Lower lobe of right lung (tissue), 2 donors: ENCODE data around the gene ASCC3. TPM values are rescaled to one million over a fixed set of nuclear protein-coding genes. Genes with fewer than 3 reads are reported as not detected.

Experiments
- ATAC-seq, 2 donors: fragments of 200-7000 bp; cut with Tn5 transposase; one replicate each; pipeline ENCODE4 v1.9.1; 2020 to 2022; ENCODE audit warnings: mild to moderate bottlenecking in 2 of 2, moderate library complexity in 2 of 2
- DNase-seq: peaks from one replicate; pipeline ENCODE4 v3.0.0-alpha.2; 2020
- H3K27ac ChIP-seq: fragments of 200-600 bp; one replicate; pipeline ENCODE4 v1.8.0; 2022
- H3K27me3 ChIP-seq: fragments of 200-600 bp; one replicate; pipeline ENCODE4 v1.8.0; 2022; ENCODE audit warnings: low read depth
- H3K36me3 ChIP-seq: fragments of 200-600 bp; one replicate; pipeline ENCODE4 v1.8.0; 2022; ENCODE audit warnings: mild to moderate bottlenecking
- H3K4me1 ChIP-seq: fragments of 200-600 bp; one replicate; pipeline ENCODE4 v1.8.0; 2022
- H3K4me3 ChIP-seq: fragments of 200-600 bp; one replicate; pipeline ENCODE4 v1.8.0; 2022; ENCODE audit warnings: mild to moderate bottlenecking
- H3K9me3 ChIP-seq: fragments of 200-600 bp; one replicate; pipeline ENCODE4 v1.8.0; 2022
- intact Hi-C: fragments of 100-400 bp; cut with DNase I; formaldehyde crosslinking; loops from one replicate; pipeline ENCODE4 v1.11.0; 2022
- total RNA-seq: library from RNA; stranded (reverse); fragmentation: NEBNext Ultra II Directional; extraction: Animal tissue kit (Norgen Biotek cat#: 25700); gene quantifications from one replicate; pipeline ENCODE4 v1.2.1, GENCODE V29; 2021
- TF ChIP-seq, protein P1 (sequence below): fragments of 200-600 bp; IDR thresholded peaks from one replicate; pipeline ENCODE4 v1.8.0; 2022; ENCODE audit warnings: antibody characterized with exemption, mild to moderate bottlenecking
- donor health status: DM: no; HTN: yes; CAD: no; lungs with severe emphysema.

Gene ASCC3
- total RNA-seq, 1 donor from 2014 or later, result 34.8 TPM

- Histone ChIP-seq H3K4me1 (no peaks in the 10 kb centered on the region), H3K4me3 (no peak overlapping the region), H3K36me3 (no peaks in the 10 kb centered on the region), H3K27ac (no peak overlapping the region), H3K27me3 (no peaks in the 10 kb centered on the region), H3K9me3 (no peaks in the 10 kb centered on the region)
- intact Hi-C loops, result no loop called here
- TF ChIP-seq, protein P1, sequence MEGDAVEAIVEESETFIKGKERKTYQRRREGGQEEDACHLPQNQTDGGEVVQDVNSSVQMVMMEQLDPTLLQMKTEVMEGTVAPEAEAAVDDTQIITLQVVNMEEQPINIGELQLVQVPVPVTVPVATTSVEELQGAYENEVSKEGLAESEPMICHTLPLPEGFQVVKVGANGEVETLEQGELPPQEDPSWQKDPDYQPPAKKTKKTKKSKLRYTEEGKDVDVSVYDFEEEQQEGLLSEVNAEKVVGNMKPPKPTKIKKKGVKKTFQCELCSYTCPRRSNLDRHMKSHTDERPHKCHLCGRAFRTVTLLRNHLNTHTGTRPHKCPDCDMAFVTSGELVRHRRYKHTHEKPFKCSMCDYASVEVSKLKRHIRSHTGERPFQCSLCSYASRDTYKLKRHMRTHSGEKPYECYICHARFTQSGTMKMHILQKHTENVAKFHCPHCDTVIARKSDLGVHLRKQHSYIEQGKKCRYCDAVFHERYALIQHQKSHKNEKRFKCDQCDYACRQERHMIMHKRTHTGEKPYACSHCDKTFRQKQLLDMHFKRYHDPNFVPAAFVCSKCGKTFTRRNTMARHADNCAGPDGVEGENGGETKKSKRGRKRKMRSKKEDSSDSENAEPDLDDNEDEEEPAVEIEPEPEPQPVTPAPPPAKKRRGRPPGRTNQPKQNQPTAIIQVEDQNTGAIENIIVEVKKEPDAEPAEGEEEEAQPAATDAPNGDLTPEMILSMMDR, result no peak
- no peak for ATAC-seq
- no peak for DNase-seq
These were observed 95.1 kb downstream of the ASCC3 start for GRCh38 chr6:100785982-100786381.

DNA sequence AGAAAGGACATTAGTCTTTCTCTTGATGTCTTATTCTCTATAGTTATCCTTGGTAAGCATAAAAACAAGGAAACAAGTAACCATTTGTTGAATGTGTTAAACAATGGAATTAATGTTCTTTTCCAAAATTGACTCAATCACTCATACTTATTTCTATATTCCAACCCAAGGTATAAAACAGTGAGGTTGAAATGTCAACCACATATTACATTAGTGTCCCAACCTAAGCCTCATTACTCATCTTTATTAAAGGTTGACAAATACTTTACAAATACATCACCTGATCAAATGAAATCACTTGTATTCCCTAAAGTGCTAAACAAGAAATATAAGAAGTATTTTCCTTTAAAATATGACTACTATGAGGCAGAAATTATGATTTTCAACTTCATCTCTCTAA, 100.5 kb downstream of the ASCC3 start:
- no peak overlapping the region for H3K27ac ChIP-seq

DNA sequence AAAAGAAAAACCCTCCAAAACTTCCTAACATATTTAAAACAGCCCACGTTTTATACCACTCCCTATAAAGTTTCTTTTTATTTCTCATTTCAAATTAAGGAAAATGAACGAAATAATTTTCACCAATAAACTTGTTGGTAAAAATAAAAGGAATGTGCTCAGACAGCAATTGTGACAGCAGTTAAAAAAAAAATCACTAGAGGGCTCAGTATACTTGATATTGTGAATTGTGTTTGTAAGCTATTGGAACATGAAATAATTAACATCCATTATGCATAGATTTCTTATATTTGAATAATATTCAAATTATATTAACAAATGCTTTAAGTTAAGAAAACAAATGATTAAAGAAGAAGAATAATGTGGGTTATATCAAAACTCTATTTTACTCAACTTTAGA, 105.5 kb downstream of the ASCC3 start:
- DNase-seq (no peak), ATAC-seq (no peak)
- Histone ChIP-seq H3K27me3 (no peaks in the 10 kb centered on the region), H3K27ac (no peak overlapping the region), H3K9me3 (no peaks in the 10 kb centered on the region), H3K36me3 (no peaks in the 10 kb centered on the region), H3K4me3 (no peak overlapping the region), H3K4me1 (no peaks in the 10 kb centered on the region)
- TF ChIP-seq, protein P1, result no peak
- intact Hi-C loops, result no loop called here

More for the DNA sequence above, 100.5 kb downstream of the ASCC3 start:
- ATAC-seq, result no peak
- Histone ChIP-seq H3K27me3 (no peaks in the 10 kb centered on the region), H3K4me1 (no peaks in the 10 kb centered on the region), H3K9me3 (no peaks in the 10 kb centered on the region), H3K36me3 (no peaks in the 10 kb centered on the region), H3K4me3 (no peak overlapping the region)
- TF ChIP-seq, protein P1, result no peak
- DNase-seq, result no peak
- intact Hi-C loops, result no loop called here

- ATAC-seq (no peak), DNase-seq (no peak)
- Histone ChIP-seq H3K9me3 (no peaks in the 10 kb centered on the region), H3K4me3 (no peak overlapping the region), H3K27ac (no peak overlapping the region), H3K36me3 (no peaks in the 10 kb centered on the region), H3K27me3 (no peaks in the 10 kb centered on the region), H3K4me1 (no peaks in the 10 kb centered on the region)
- TF ChIP-seq, protein P1, result no peak
- intact Hi-C loops, result no loop called here
These were observed 106.4 kb downstream of the ASCC3 start for GRCh38 chr6:100774681-100775080.

DNA sequence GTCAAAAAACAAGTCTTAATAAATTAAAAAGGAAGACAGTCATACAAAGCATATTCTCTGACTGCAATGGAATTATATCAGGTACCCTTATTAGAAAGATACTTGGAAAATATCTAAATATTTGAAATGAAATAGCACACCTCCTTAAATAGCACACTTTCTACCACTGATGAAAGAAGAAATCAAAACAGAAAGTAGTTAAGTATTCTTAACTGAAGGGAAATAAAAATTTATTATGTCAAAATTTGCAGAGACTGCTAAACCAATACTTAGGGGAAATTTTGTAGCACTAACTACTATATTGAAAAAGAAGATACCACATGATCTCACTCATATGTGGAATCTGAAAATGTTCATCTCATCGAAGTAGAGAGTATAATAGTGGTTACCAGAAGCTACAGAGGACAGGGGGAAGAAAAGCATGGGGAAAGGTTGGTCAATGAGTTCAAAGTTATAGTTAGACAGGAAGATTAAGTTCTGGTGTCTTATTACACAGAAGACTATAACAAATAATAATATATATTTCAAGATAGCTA, 112.2 kb downstream of the ASCC3 start:
- intact Hi-C loops, result no loop called here
- Histone ChIP-seq H3K4me3 (no peak overlapping the region), H3K36me3 (peaks cover 27% of the 10 kb centered on the region), H3K9me3 (peaks cover 2% of the 10 kb centered on the region), H3K27ac (no peak overlapping the region), H3K27me3 (no peaks in the 10 kb centered on the region), H3K4me1 (no peaks in the 10 kb centered on the region)
- TF ChIP-seq, protein P1, result no peak
- ATAC-seq (no peak), DNase-seq (no peak)
